ENCODE measurements around the gene NSUN4.
A peak's percentile ranks its signal among the peaks of the same experiment; 100 is the strongest.
"Not testable (repeated sequence)": the region's sequence is repeated elsewhere in the genome, so short reads cannot be mapped to it uniquely, and the experiment has no call there.

NSUN4 gene

DNA sequence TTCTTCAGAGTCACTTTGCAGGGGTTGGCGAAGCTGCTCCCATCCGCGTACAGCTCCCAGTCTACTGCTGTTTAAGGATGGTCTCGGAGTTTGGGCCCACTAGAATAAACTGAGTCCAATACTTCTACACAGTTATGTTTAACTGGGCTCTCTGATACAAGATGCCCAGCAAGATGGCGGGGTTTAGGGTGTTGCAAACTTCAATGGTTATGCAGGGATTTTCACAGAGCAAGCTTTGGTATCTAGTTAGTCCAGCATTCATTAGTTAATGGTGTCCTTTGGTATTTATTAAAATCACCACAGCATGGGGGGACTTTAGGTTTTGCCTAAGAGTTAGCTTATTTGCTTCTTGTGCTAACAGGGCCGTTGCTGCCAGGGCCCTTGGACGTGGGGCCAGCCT, 12.4 kb upstream of the NSUN4 start:
- H3K9me3 ChIP-seq (ENCODE audit: control insufficient read depth, insufficient read depth, low read length); H3K9me2 ChIP-seq (replicated peaks; ENCODE audit: control insufficient read depth, low read length); H4K20me1 ChIP-seq (ENCODE audit: control insufficient read depth, insufficient read depth, low read depth, low read length); H3K27me3 ChIP-seq (ENCODE audit: control insufficient read depth, low read length): not testable (repeated sequence)
- Histone ChIP-seq H3K4me3 (ENCODE audit: low read length) (peak overlapping the region; percentile 71), H3F3A (ENCODE audit: control insufficient read depth, insufficient read depth) (peaks cover 67% of the 10 kb centered on the region), H3K4me2 (ENCODE audit: low read length) (peak overlapping the region; percentile 76), H3K27ac (ENCODE audit: low read depth, low read length) (peak overlapping the region; percentile 99), H3K79me2 (ENCODE audit: control insufficient read depth, low read length) (peaks cover 71% of the 10 kb centered on the region), H3K4me1 (ENCODE audit: control insufficient read depth, low read length) (peaks cover 88% of the 10 kb centered on the region), H3K36me3 (ENCODE audit: control insufficient read depth, low read length) (peaks cover 35% of the 10 kb centered on the region)

DNA sequence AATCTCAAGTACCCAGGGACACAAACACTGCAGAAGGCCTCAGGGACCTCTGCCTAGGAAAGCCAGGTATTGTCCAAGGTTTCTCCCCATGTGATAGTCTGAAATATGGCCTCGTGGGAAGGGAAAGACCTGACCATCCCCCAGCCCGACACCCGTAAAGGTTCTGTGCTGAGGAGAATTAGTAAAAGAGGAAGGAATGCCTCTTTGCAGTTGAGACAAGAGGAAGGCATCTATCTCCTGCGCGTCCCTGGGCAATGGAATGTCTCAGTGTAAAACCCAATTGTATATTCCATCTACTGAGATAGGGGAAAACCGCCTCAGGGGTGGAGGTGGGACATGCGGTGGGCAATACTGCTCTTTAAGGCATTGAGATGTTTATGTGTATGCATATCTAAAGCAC, 10.8 kb upstream of the NSUN4 start:
- Histone ChIP-seq H3K4me2 (ENCODE audit: low read length) (peak overlapping the region; percentile 82), H3K36me3 (ENCODE audit: control insufficient read depth, low read length) (peaks cover 31% of the 10 kb centered on the region), H3F3A (ENCODE audit: control insufficient read depth, insufficient read depth) (peaks cover 53% of the 10 kb centered on the region), H3K27ac (ENCODE audit: low read depth, low read length) (peak overlapping the region; percentile 87), H3K4me1 (ENCODE audit: control insufficient read depth, low read length) (peaks cover 88% of the 10 kb centered on the region), H3K79me2 (ENCODE audit: control insufficient read depth, low read length) (peaks cover 56% of the 10 kb centered on the region), H3K4me3 (ENCODE audit: low read length) (peak overlapping the region; percentile 88)
- H3K27me3 ChIP-seq (ENCODE audit: control insufficient read depth, low read length); H4K20me1 ChIP-seq (ENCODE audit: control insufficient read depth, insufficient read depth, low read depth, low read length); H3K9me2 ChIP-seq (replicated peaks; ENCODE audit: control insufficient read depth, low read length); H3K9me3 ChIP-seq (ENCODE audit: control insufficient read depth, insufficient read depth, low read length): not testable (repeated sequence)

DNA sequence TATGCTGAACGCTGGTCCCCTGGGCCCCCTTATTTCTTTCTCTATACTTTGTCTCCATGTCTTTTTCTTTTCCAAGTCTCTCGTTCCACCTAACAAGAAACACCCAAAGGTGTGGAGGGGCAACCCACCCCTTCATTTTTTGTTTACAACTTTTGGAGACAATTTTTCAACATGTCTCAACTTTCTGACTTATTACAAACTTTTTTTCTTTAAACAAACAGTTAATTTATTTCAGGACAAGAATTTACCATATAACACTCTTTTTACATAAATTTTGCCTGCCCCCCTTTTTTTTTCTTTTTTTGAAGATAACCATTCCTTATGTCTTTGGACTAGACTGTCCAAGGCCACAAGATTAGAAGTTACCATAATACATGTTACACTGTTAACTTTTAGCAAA, 10.2 kb upstream of the NSUN4 start:
- Histone ChIP-seq H3K4me3 (ENCODE audit: low read length) (peak overlapping the region; percentile 88), H3K79me2 (ENCODE audit: control insufficient read depth, low read length) (peaks cover 50% of the 10 kb centered on the region), H3K27ac (ENCODE audit: low read depth, low read length) (peak overlapping the region; percentile 87), H3F3A (ENCODE audit: control insufficient read depth, insufficient read depth) (peaks cover 51% of the 10 kb centered on the region), H3K4me1 (ENCODE audit: control insufficient read depth, low read length) (peaks cover 82% of the 10 kb centered on the region), H3K4me2 (ENCODE audit: low read length) (peak overlapping the region; percentile 82), H3K36me3 (ENCODE audit: control insufficient read depth, low read length) (peaks cover 31% of the 10 kb centered on the region)
- not testable (repeated sequence) for H3K9me3 ChIP-seq (ENCODE audit: control insufficient read depth, insufficient read depth, low read length); H3K27me3 ChIP-seq (ENCODE audit: control insufficient read depth, low read length); H4K20me1 ChIP-seq (ENCODE audit: control insufficient read depth, insufficient read depth, low read depth, low read length); H3K9me2 ChIP-seq (replicated peaks; ENCODE audit: control insufficient read depth, low read length)

DNA sequence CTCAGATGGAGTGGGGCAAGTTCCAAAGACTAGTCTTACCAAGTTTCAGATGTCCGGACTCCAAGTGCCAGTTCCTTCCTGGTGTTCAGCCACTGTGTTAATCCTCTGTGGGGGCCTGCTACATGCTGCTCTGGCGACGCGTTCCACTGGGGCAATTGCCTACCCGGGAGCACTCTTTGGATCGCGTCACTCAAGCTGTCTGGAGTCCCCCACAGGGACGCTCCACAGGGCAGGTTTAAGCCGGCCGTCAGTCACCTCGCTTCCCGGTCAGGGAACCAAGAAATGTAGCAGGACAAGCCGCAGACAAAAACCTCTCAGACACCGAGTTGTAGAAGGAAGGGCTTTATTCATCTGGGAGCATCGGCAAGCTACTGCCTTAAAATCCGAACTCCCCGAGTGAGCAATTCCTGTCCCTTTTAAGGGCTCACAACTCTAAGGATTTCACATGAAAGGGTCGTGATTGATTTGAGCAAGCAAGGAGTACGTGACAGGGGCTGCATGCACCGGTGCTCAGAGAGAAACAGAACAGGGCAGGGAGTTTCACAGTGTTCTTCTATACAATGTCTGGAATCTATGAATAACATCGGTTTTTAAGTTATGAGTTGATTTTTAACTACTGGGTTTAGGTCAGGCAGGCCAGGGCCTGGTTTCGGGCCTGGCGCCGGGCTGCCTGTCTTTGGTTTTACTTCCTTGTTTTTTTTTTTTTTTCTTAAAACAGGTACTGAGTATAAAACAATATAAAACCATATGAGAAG, 8.6 kb upstream of the NSUN4 start:
- peak overlapping the region; percentile 69 for H3K4me2 ChIP-seq (ENCODE audit: low read length)
- peaks cover 46% of the 10 kb centered on the region for H3K79me2 ChIP-seq (ENCODE audit: control insufficient read depth, low read length)
- peak overlapping the region; percentile 87 for H3K27ac ChIP-seq (ENCODE audit: low read depth, low read length)
- peak overlapping the region; percentile 88 for H3K4me3 ChIP-seq (ENCODE audit: low read length)
- H3F3A ChIP-seq (ENCODE audit: control insufficient read depth, insufficient read depth): peaks cover 35% of the 10 kb centered on the region
- not testable (repeated sequence) for H3K9me3 ChIP-seq (ENCODE audit: control insufficient read depth, insufficient read depth, low read length); H3K9me2 ChIP-seq (replicated peaks; ENCODE audit: control insufficient read depth, low read length); H4K20me1 ChIP-seq (ENCODE audit: control insufficient read depth, insufficient read depth, low read depth, low read length); H3K27me3 ChIP-seq (ENCODE audit: control insufficient read depth, low read length)
- H3K4me1 ChIP-seq (ENCODE audit: control insufficient read depth, low read length): peaks cover 67% of the 10 kb centered on the region
- H3K36me3 ChIP-seq (ENCODE audit: control insufficient read depth, low read length): peaks cover 27% of the 10 kb centered on the region

DNA sequence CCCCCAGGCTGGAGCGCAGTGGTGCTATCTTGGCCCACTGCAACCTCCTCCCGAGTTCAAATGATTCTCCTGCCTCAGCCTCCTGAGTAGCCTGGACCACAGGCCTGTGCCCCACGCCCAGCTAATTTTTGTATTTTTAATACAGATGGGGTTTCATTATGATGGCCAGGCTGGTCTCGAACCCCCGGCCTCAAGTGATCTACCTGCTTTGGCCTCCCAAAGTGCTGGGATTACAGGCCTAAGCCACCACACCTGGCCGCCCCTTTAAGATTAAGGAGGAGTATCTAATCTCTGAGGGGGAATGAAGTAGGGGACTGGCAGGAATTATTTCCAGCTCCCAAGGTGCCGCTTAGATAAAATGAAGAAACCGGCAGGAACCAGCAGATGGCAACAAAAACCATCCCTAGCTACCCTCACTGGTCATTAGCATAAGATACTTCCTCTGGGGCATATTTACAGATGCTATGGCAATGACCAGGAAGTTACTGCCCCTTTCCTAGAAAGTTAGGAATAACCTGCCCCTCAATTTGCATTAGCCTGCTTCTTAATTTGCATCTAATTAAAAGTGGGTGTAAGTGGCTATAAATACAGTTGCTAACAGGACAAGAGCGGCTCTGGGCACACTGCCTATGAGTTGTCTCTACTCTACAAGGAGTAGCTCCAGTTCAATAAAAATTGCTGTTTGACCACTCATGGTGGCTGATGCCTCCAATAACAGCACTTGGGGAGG, 7.1 kb upstream of the NSUN4 start:
- no peaks in the 10 kb centered on the region for H3K9me2 ChIP-seq (replicated peaks; ENCODE audit: control insufficient read depth, low read length)
- H4K20me1 ChIP-seq (ENCODE audit: control insufficient read depth, insufficient read depth, low read depth, low read length): no peaks in the 10 kb centered on the region
- no peaks in the 10 kb centered on the region for H3K9me3 ChIP-seq (ENCODE audit: control insufficient read depth, insufficient read depth, low read length)
- peaks cover 52% of the 10 kb centered on the region for H3K4me1 ChIP-seq (ENCODE audit: control insufficient read depth, low read length)
- TF ChIP-seq, protein P1, sequence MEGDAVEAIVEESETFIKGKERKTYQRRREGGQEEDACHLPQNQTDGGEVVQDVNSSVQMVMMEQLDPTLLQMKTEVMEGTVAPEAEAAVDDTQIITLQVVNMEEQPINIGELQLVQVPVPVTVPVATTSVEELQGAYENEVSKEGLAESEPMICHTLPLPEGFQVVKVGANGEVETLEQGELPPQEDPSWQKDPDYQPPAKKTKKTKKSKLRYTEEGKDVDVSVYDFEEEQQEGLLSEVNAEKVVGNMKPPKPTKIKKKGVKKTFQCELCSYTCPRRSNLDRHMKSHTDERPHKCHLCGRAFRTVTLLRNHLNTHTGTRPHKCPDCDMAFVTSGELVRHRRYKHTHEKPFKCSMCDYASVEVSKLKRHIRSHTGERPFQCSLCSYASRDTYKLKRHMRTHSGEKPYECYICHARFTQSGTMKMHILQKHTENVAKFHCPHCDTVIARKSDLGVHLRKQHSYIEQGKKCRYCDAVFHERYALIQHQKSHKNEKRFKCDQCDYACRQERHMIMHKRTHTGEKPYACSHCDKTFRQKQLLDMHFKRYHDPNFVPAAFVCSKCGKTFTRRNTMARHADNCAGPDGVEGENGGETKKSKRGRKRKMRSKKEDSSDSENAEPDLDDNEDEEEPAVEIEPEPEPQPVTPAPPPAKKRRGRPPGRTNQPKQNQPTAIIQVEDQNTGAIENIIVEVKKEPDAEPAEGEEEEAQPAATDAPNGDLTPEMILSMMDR (IDR thresholded peaks at IDR 0.05; ENCODE audit: low read depth, low read length, poor library complexity, severe bottlenecking): peak; percentile 72
- no peak for TF ChIP-seq EZH2phosphoT487 (IDR thresholded peaks at IDR 0.05; ENCODE audit: borderline replicate concordance, low read length)
- no peaks in the 10 kb centered on the region for H3K27me3 ChIP-seq (ENCODE audit: control insufficient read depth, low read length)
- peaks cover 15% of the 10 kb centered on the region; the same call in 1 of the 2 replicates for H3K36me3 ChIP-seq (ENCODE audit: control insufficient read depth, low read length)
- peak overlapping the region; percentile 88 for H3K4me3 ChIP-seq (ENCODE audit: low read length)
- H3K79me2 ChIP-seq (ENCODE audit: control insufficient read depth, low read length): peaks cover 31% of the 10 kb centered on the region
- H3K4me2 ChIP-seq (ENCODE audit: low read length): peak overlapping the region; percentile 69
- H3K27ac ChIP-seq (ENCODE audit: low read depth, low read length): peak overlapping the region; percentile 87
- peaks cover 27% of the 10 kb centered on the region for H3F3A ChIP-seq (ENCODE audit: control insufficient read depth, insufficient read depth)
